ENCODE measurements around the gene ANK2. TPM values are rescaled to one million over a fixed set of nuclear protein-coding genes. Genes with fewer than 3 reads are reported as not detected.

Gene ANK2
- total and polyA plus RNA-seq, 2 of the 13 experiments (the other 11 are each of a cell fraction or from before 2014, with no cell fraction given): 2.7 to 15.1 TPM

- TF ChIP-seq ZNF687 (CRISPR knock-in tag; IDR thresholded peaks at IDR 0.05): no peak; the same call in 1 of the 2 replicates
- 0 out of 2 replicates have a peak, but pooled peaks have one; percentile 56 for TF ChIP-seq ZNF598 (CRISPR knock-in tag; IDR thresholded peaks at IDR 0.05; ENCODE audit: borderline replicate concordance)
- no peak for TF ChIP-seq MIER2 (CRISPR knock-in tag; IDR thresholded peaks at IDR 0.05)
- TF ChIP-seq TAF1 (CRISPR knock-in tag; IDR thresholded peaks at IDR 0.05): 0 out of 2 replicates have a peak, but pooled peaks have one; percentile 21
- no peak for TF ChIP-seq TOE1 (CRISPR knock-in tag; IDR thresholded peaks at IDR 0.05)
- no peak for TF ChIP-seq YEATS2 (CRISPR knock-in tag; IDR thresholded peaks at IDR 0.05; ENCODE audit: borderline replicate concordance)
- TF ChIP-seq ZBTB26 (CRISPR knock-in tag; IDR thresholded peaks at IDR 0.05; ENCODE audit: borderline replicate concordance): no peak
- no peak for TF ChIP-seq ZNF496 (CRISPR knock-in tag; IDR thresholded peaks at IDR 0.05; ENCODE audit: insufficient replicate concordance)
- TF ChIP-seq ZNF569 (CRISPR knock-in tag; IDR thresholded peaks at IDR 0.05; ENCODE audit: borderline replicate concordance): no peak
- TF ChIP-seq, protein P1, sequence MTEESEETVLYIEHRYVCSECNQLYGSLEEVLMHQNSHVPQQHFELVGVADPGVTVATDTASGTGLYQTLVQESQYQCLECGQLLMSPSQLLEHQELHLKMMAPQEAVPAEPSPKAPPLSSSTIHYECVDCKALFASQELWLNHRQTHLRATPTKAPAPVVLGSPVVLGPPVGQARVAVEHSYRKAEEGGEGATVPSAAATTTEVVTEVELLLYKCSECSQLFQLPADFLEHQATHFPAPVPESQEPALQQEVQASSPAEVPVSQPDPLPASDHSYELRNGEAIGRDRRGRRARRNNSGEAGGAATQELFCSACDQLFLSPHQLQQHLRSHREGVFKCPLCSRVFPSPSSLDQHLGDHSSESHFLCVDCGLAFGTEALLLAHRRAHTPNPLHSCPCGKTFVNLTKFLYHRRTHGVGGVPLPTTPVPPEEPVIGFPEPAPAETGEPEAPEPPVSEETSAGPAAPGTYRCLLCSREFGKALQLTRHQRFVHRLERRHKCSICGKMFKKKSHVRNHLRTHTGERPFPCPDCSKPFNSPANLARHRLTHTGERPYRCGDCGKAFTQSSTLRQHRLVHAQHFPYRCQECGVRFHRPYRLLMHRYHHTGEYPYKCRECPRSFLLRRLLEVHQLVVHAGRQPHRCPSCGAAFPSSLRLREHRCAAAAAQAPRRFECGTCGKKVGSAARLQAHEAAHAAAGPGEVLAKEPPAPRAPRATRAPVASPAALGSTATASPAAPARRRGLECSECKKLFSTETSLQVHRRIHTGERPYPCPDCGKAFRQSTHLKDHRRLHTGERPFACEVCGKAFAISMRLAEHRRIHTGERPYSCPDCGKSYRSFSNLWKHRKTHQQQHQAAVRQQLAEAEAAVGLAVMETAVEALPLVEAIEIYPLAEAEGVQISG (CRISPR knock-in tag; IDR thresholded peaks at IDR 0.05): no peak
- no peak for TF ChIP-seq ZNF17 (CRISPR knock-in tag; IDR thresholded peaks at IDR 0.05)
- TF ChIP-seq ZNF234 (CRISPR knock-in tag; conservative IDR thresholded peaks at IDR 0.05): no peak
These were observed 67.2 kb downstream of the ANK2 start (continued) for GRCh38 chr4:113116414-113117357.
